Colonic mucosa (tissue), 4 donors: ENCODE measurements around the gene APOBEC2. TPM values are rescaled to one million over a fixed set of nuclear protein-coding genes. Genes with fewer than 3 reads are reported as not detected.

ENCODE experiments used
- DNase-seq: peaks from one replicate; pipeline ENCODE4 v3.0.0-alpha.2; 2020
- H3K27ac ChIP-seq: fragments of 200-600 bp; one replicate; pipeline ENCODE4 v1.8.0; 2021
- H3K27me3 ChIP-seq: fragments of 200-600 bp; one replicate; pipeline ENCODE4 v1.8.0; 2021
- H3K36me3 ChIP-seq: fragments of 200-600 bp; one replicate; pipeline ENCODE4 v1.8.0; 2021
- H3K4me1 ChIP-seq: fragments of 200-600 bp; one replicate; pipeline ENCODE4 v1.8.0; 2021; ENCODE audit warnings: mild to moderate bottlenecking
- H3K4me3 ChIP-seq: fragments of 200-600 bp; one replicate; pipeline ENCODE4 v1.8.0; 2021
- H3K9ac ChIP-seq, 2 donors: one replicate each; pipeline ENCODE4 v1.7.0; 2013; ENCODE audit warnings: control low read depth in 2 of 2, low read depth in 2 of 2, low read length in 2 of 2
- H3K9me3 ChIP-seq: fragments of 200-600 bp; one replicate; pipeline ENCODE4 v1.8.0; 2021
- CTCF ChIP-seq: fragments of 200-600 bp; IDR thresholded peaks from one replicate; pipeline ENCODE4 v1.8.0; 2022; ENCODE audit warnings: antibody characterized with exemption, mild to moderate bottlenecking
- intact Hi-C: fragments of 100-400 bp; cut with DNase I; formaldehyde crosslinking; loops from one replicate; pipeline ENCODE4 v1.14.1; 2022
- total RNA-seq, 2 donors: library from RNA; stranded (reverse); fragmentation: NEBNext Ultra II Directional in 1 of 2; extraction: Animal tissue kit (Norgen Biotek cat#: 25700) in 1 of 2; gene quantifications; one replicate each; pipeline ENCODE4 v1.2.1, GENCODE V29; 2021
- donor health status: healthy.
- donor health status: DM: no; HTN: no; CAD: no.
- donor health status: DM: no; HTN: no; CAD: no.

APOBEC2 gene
- total RNA-seq, 2 donors from 2014 or later = 0.22 TPM; not detected in 1

GRCh38 chr6:41047745-41048732 lies 5.0 kb upstream of the APOBEC2 start:
- Histone ChIP-seq H3K4me1 (no peaks in the 10 kb centered on the region), H3K9ac (no peak overlapping the region), H3K9me3 (no peaks in the 10 kb centered on the region), H3K4me3 (no peak overlapping the region), H3K27ac (no peak overlapping the region), H3K27me3 (no peaks in the 10 kb centered on the region), H3K36me3 (no peaks in the 10 kb centered on the region)
- DNase-seq = no peak
- intact Hi-C loops = no loop called here
- TF ChIP-seq CTCF = no peak

- H3K4me1 ChIP-seq = no peaks in the 10 kb centered on the region
- H3K9ac ChIP-seq = no peak overlapping the region
- no peak overlapping the region for H3K4me3 ChIP-seq
- no peak for TF ChIP-seq CTCF
- no peaks in the 10 kb centered on the region for H3K36me3 ChIP-seq
- no peaks in the 10 kb centered on the region for H3K27me3 ChIP-seq
- no peak overlapping the region for H3K27ac ChIP-seq
- intact Hi-C loops = no loop called here
- no peaks in the 10 kb centered on the region for H3K9me3 ChIP-seq
- DNase-seq = no peak
Observed at GRCh38 chr6:41049521-41049920, 3.5 kb upstream of the APOBEC2 start.

GRCh38 chr6:41049955-41050354 lies 3.0 kb upstream of the APOBEC2 start:
- TF ChIP-seq CTCF = no peak
- no peaks in the 10 kb centered on the region for H3K9me3 ChIP-seq
- intact Hi-C loops = no loop called here
- no peak overlapping the region for H3K9ac ChIP-seq
- no peak overlapping the region for H3K4me3 ChIP-seq
- no peak overlapping the region for H3K27ac ChIP-seq
- H3K27me3 ChIP-seq = no peaks in the 10 kb centered on the region
- H3K4me1 ChIP-seq = no peaks in the 10 kb centered on the region
- no peaks in the 10 kb centered on the region for H3K36me3 ChIP-seq
- no peak for DNase-seq

GRCh38 chr6:41050536-41050935 lies 2.5 kb upstream of the APOBEC2 start:
- H3K4me1 ChIP-seq = no peaks in the 10 kb centered on the region

GRCh38 chr6:41051873-41052272 lies 1.1 kb upstream of the APOBEC2 start:
- intact Hi-C loops = no loop called here
- no peak overlapping the region for H3K9ac ChIP-seq
- H3K27me3 ChIP-seq = no peaks in the 10 kb centered on the region
- H3K4me3 ChIP-seq = no peak overlapping the region
- no peak for TF ChIP-seq CTCF
- no peak for DNase-seq
- no peaks in the 10 kb centered on the region for H3K4me1 ChIP-seq
- no peaks in the 10 kb centered on the region for H3K9me3 ChIP-seq
- H3K36me3 ChIP-seq = no peaks in the 10 kb centered on the region
- H3K27ac ChIP-seq = no peak overlapping the region

More at GRCh38 chr6:41050536-41050935, 2.5 kb upstream of the APOBEC2 start:
- Histone ChIP-seq H3K4me3 (no peak overlapping the region), H3K27me3 (no peaks in the 10 kb centered on the region), H3K36me3 (no peaks in the 10 kb centered on the region), H3K27ac (no peak overlapping the region), H3K9me3 (no peaks in the 10 kb centered on the region), H3K9ac (no peak overlapping the region)
- no peak for TF ChIP-seq CTCF
- intact Hi-C loops = no loop called here
- no peak for DNase-seq
